Measurements from ENCODE around the gene SERPINB10.

- no peak for TF ChIP-seq CTCF (IDR thresholded peaks at IDR 0.05)
- TF ChIP-seq POLR2A (IDR thresholded peaks at IDR 0.05) = no peak
Measured at GRCh38 chr18:63982361-63982760, 74.6 kb downstream of the SERPINB10 start.
